ENCODE results near the gene INPP4A.
A peak's percentile ranks its signal among the peaks of the same experiment; 100 is the strongest.
"Not testable (repeated sequence)": the region's sequence is repeated elsewhere in the genome, so short reads cannot be mapped to it uniquely, and the experiment has no call there.

INPP4A gene

GRCh38 chr2:98434492-98434891 lies 10.2 kb upstream of the INPP4A start:
- no peak for DNase-seq (ENCODE audit: low read depth)
- no peak overlapping the region for H3K4me3 ChIP-seq (ENCODE audit: low read depth, low read length)

DNA sequence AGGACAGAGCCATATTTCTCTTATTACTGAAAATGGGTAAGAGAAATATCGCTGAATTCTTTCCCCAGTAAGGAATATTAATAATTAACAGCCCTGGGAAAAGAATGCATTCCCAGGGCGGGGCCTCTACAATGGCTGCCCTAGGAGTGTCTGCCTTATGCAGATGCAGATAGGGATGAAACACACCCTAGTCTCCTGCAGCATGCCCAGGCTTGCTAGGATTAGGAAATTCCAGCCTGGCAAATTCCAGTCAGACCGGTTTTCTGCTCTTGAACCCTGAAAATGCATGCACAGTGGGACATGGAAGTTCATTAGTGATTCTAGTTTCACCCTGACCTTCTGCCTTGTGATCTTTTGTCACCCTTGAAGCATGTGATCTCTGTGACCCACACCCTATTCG lies 9.0 kb upstream of the INPP4A start:
- DNase-seq (ENCODE audit: low read depth); H3K4me3 ChIP-seq (ENCODE audit: low read depth, low read length): not testable (repeated sequence)

- H3K4me3 ChIP-seq (ENCODE audit: low read depth, low read length) = no peak overlapping the region
- no peak for DNase-seq (ENCODE audit: low read depth)
These were observed 7.9 kb upstream of the INPP4A start for GRCh38 chr2:98436734-98437133.

DNA sequence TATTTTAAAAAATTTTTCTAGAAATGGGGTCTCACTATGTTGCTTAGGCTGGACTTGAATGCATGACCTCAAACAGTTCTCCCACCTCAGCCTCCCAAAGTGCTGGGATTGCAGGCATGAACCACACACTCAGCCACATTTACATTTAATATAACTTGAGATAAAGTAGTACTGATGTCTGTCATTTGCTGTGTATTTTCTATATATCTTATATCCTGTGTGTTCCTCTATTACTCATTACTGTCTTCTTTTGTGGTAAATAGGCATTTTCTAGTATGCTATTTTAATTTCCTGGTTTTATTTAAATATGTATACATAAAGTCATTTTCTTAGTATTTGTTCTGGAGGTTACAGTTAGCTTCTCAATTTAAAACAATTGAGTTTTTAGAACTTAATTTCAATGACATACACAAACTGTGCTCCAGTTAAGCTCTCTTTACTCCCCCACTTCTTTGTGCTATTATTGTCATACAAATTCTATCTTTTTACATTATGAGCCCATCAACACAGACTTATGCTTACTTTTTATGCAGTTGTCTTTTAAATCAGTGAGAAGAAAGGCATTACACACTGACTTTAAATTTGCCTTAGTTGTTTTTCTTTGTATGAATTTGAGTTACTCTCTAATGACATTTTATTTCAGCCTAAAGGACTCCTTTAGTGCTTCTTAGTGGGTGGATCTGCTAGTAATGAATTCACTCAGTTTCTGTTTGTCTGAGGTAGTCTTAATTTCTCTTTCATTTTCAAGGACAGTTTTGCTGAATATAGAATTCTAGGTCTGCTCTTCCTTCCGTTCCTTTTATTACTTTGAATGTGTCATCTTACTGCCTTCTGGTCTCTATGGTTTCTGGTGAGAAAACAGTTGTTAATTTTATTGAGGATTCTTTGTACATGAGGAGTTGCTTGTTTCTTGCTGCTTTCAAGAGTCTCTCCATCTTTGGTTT lies 6.2 kb upstream of the INPP4A start:
- no peak overlapping the region for H3K4me3 ChIP-seq (ENCODE audit: low read depth, low read length)
- DNase-seq (ENCODE audit: low read depth) = no peak

GRCh38 chr2:98441706-98442450 lies 2.8 kb upstream of the INPP4A start:
- no peak overlapping the region for H3K4me3 ChIP-seq (ENCODE audit: low read depth, low read length)
- DNase-seq (ENCODE audit: low read depth) = no peak

GRCh38 chr2:98442488-98442887 lies 2.2 kb upstream of the INPP4A start:
- no peak overlapping the region for H3K4me3 ChIP-seq (ENCODE audit: low read depth, low read length)
- no peak for DNase-seq (ENCODE audit: low read depth)

- DNase-seq (ENCODE audit: low read depth) = no peak
These were observed 572 bp downstream of the INPP4A start for GRCh38 chr2:98445177-98445682.

GRCh38 chr2:98445683-98446581 lies 1.3 kb downstream of the INPP4A start:
- DNase-seq (ENCODE audit: low read depth) = no peak
- H3K4me3 ChIP-seq (ENCODE audit: low read depth, low read length) = peak overlapping the region; percentile 73

More at GRCh38 chr2:98445177-98445682, 572 bp downstream of the INPP4A start:
- H3K4me3 ChIP-seq (ENCODE audit: low read depth, low read length) = peak overlapping the region; percentile 73

- no peak overlapping the region for H3K4me3 ChIP-seq (ENCODE audit: low read depth, low read length)
- no peak for DNase-seq (ENCODE audit: low read depth)
These were observed 2.2 kb downstream of the INPP4A start for GRCh38 chr2:98446850-98447249.

GRCh38 chr2:98448441-98449145 lies 3.9 kb downstream of the INPP4A start:
- no peak overlapping the region for H3K4me3 ChIP-seq (ENCODE audit: low read depth, low read length)
- no peak for DNase-seq (ENCODE audit: low read depth)

DNA sequence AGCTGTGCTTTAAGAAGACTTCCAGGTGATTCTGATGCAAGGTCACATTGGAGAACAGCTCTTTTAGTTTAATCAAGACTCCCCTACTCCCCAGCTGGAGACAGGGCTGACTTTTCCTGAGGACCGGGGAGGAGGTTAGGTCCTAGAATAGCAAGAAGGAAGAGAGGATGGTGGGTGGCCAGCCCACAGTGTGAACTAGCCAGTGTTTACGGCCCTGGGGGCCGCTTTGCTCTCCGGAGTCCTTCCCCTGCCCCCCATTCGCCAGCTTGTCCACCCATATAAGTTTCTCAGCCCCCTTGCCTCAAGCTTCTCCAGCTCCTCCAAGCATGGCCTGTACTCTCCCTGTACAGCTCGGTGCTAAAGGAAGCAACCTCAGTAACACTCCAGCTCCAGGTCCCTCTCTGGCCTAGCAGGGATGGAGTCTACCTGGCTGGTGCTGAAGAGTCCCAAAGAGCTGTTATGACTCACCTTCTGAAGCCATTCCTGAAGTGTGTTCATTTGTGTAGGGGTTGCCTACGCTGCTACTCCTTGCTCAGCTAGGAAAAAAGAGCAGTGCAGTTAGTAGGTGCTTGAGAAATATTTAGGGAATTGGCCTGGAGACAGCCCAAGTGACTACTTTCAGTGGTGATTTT lies 7.9 kb downstream of the INPP4A start:
- DNase-seq (ENCODE audit: low read depth) = no peak
- H3K4me3 ChIP-seq (ENCODE audit: low read depth, low read length) = no peak overlapping the region

DNA sequence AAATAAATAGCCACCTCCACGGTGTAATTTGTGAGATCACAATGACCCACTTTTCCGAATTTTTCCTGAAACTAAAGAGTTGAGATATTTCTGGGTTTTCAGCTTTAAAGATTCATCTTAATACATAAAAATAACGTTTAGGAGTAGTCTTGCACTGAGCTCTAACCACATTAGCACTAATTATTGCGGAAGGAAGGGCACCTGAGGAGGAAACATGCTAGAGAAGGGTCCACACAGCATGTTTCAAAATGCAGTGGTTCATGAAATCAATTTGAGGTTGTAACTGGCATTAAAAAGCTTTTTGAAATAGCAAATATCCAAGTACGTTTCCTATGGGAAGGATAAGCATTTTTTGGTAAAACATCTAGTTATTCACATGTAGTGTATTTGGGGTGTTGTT lies 8.4 kb downstream of the INPP4A start:
- no peak overlapping the region for H3K4me3 ChIP-seq (ENCODE audit: low read depth, low read length)
- DNase-seq (ENCODE audit: low read depth) = no peak

- no peak overlapping the region for H3K4me3 ChIP-seq (ENCODE audit: low read depth, low read length)
- DNase-seq (ENCODE audit: low read depth) = no peak
These were observed 8.9 kb downstream of the INPP4A start for GRCh38 chr2:98453531-98453930.

DNA sequence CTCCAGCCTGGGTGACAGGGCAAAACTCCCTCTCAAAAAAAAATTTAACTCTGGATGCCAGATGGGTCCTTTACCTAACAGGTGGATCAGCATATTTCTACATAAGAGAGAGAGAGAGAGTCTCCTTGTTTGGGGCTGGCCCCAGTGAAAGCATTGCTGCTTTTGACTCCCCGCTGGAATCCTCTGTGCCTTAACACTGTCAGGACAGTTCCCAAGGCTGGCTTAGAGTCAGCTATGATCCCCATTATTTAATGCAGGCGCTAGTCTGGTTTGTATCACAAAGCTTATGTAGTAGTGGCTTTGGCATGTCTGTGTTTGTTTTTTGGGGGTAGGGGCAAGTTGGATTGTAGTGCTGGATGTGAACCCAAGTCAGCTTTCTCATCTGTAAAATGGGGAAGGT lies 9.4 kb downstream of the INPP4A start:
- DNase-seq (ENCODE audit: low read depth) = no peak
- no peak overlapping the region for H3K4me3 ChIP-seq (ENCODE audit: low read depth, low read length)

- H3K4me3 ChIP-seq (ENCODE audit: low read depth, low read length) = no peak overlapping the region
- DNase-seq (ENCODE audit: low read depth) = no peak
These were observed 10.0 kb downstream of the INPP4A start for GRCh38 chr2:98454500-98455235.

DNA sequence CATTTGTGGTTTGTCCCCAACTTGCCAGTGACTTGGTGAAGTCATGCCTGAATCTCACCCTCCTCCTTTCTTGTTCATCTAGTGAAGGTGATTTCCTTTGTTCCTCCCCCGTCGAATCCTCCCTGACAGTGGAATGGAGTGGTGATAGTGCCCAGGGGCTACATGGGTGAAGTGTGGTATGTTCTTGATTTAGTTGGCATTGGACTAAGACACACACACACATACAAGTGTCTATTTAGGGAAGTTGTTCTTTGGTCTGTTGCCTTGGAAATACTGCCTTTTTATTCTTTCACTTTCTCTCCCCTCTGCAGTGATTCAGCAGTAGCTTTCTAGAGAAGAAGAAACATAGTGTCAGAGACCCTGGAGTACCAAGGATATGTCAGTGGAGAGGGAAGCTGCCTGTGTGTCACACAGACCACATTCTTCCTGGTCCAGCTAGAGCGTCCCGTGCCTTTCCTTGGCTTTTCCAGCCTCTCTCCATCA lies 10.9 kb downstream of the INPP4A start:
- no peak for DNase-seq (ENCODE audit: low read depth)
- no peak overlapping the region for H3K4me3 ChIP-seq (ENCODE audit: low read depth, low read length)

GRCh38 chr2:98457045-98457696 lies 12.5 kb downstream of the INPP4A start:
- peak; percentile 75 for DNase-seq (ENCODE audit: low read depth)

More at GRCh38 chr2:98457045-98457696, 12.5 kb downstream of the INPP4A start:
- H3K4me3 ChIP-seq (ENCODE audit: low read depth, low read length) = no peak overlapping the region
